Left cardiac atrium (tissue), 4 donors: ENCODE data around the gene CCNL2. TPM values are rescaled to one million over a fixed set of nuclear protein-coding genes. Genes with fewer than 3 reads are reported as not detected.
A peak's percentile ranks its signal among the peaks of the same experiment; 100 is the strongest.

ENCODE experiments used
- ATAC-seq, 2 donors: fragments of 200-7000 bp; cut with Tn5 transposase; one replicate each; pipeline ENCODE4 v1.9.1; 2020; ENCODE audit warnings: mild to moderate bottlenecking in 2 of 2, moderate library complexity in 2 of 2
- DNase-seq: peaks from one replicate; pipeline ENCODE4 v3.0.0-alpha.2; 2020
- intact Hi-C, 2 donors: fragments of 100-400 bp; cut with DNase I; formaldehyde crosslinking; loops; one replicate each; pipeline versions ENCODE4 v1.14.1 to v1.15.1; 2022 to 2023
- microRNA-seq, 2 donors: library from miRNA; unstranded; fragments of <30 nt; microRNA quantifications; one replicate each; pipeline ENCODE4 v1.2.0, GENCODE V29; 2020
- total RNA-seq, 2 donors: library from RNA; stranded (reverse); fragmentation: NEBNext Ultra II Directional; extraction: Animal tissue kit (Norgen Biotek cat#: 25700); gene quantifications; one replicate each; pipeline ENCODE4 v1.2.1, GENCODE V29; 2021
- donor health status: DM: no; HTN: yes; CAD: no.
- donor health status: DM: no; HTN: yes; CAD: no; lungs with severe emphysema.
- donor health status: DM: yes; HTN: yes; CAD: no.
- donor health status: Dilated cardiomyopathy.

Gene CCNL2
- total RNA-seq, 2 donors from 2014 or later = 56.0 to 89.0 TPM

- peak in 1 of 2 donors; percentile 9 for ATAC-seq
- intact Hi-C loops = no loop called here
- no peak for DNase-seq
Observed at GRCh38 chr1:1337793-1338147, 61.4 kb downstream of the CCNL2 start.

DNA sequence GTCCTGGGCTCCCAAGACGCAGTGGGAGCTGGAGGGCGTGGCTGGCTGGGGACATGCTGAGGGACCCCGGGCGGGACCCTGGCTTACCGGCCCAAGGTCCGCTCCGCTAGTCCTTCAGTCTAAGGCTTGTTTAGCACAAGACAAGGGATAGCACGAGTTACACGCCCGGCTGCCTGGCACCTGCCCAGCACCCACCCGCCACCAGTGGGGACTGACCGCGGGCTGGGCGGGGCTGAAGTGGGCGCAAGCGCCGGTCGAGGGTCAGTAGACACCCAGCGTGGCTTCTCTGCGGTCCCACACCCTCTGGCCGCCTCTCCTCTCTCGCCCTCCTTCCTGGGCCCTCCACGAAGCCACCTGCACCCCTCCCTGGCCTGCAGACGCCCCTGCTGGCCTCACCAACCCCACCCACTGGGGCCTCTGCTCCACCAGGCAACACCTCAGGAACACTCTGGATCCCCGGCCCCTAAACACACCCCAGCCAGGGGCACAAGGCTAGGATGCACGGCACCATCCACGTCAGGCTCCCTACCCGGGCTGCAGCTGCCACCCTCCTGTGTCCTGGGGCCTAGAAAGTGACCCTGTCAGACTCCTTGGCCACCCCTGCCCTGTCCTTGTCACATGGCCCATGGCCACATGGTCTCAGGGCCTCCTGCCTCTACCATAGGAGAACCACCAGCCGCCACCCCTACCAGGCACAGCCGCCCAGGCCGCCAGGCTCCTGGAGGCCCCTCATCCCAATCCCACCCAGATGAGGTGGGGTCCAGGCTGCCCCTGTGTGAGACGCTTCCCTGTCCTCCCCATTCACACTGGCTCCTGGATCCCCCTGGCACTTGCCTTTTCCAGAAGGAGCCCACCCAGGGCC lies 62.0 kb downstream of the CCNL2 start:
- intact Hi-C loops = no loop called here
- ATAC-seq (no peak), DNase-seq (no peak)

DNA sequence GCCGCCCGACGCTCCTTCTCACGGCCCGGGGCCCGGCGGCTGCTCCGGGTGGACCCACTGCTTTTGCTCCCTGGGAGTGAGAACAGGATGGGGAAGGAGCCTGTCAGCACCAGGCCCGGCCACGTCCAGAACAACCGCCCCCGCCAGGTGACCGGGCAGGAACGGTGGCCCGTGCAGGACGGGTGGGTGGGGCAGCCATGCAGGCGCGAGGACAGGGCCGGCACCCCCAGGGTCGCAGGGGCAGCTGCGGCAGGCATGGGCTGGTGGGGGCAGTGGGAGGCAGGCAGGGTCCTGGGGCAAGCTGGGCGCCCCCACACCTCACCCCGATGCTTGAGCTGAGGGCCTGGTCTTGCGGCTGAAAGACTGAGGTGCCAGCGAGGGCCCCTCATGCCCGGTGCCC lies 62.7 kb downstream of the CCNL2 start:
- ATAC-seq (no peak), DNase-seq (no peak)
- intact Hi-C loops = no loop called here

- DNase-seq (no peak), ATAC-seq (no peak)
- intact Hi-C loops = no loop called here
Observed at GRCh38 chr1:1335792-1336248, 63.3 kb downstream of the CCNL2 start.

Small RNAs within 50 kb of the gene (microRNA-seq; reads per million reads assigned to microRNA genes)
- gene MIR6808 = 0 to 0.20 reads per million in 2 donors

Other genes starting within 250 kb of the CCNL2 start
- not detected for gene TTLL10, start 225.5 kb downstream of the CCNL2 start, total RNA-seq
- gene TNFRSF18, start 192.7 kb downstream of the CCNL2 start, total RNA-seq = under 1 TPM in 1 of 2 donors, not detected in 1; 0.44 TPM
- 1 to 10 TPM; 1.2 to 1.6 TPM for gene TNFRSF4, start 185.2 kb downstream of the CCNL2 start, total RNA-seq
- gene SDF4, start 167.3 kb downstream of the CCNL2 start, total RNA-seq = 100 to 1,000 TPM; 132 to 173 TPM
- 10 to 100 TPM; 11.3 to 16.0 TPM for gene B3GALT6, start 167.1 kb downstream of the CCNL2 start, total RNA-seq
- gene C1QTNF12, start 152.6 kb downstream of the CCNL2 start, total RNA-seq = 1 to 10 TPM in 1 of 2 donors, not detected in 1; 1.5 TPM
- 10 to 100 TPM; 35.9 to 41.5 TPM for gene UBE2J2, start 125.5 kb downstream of the CCNL2 start, total RNA-seq
- 1 to 10 TPM; 3.5 to 4.1 TPM for gene SCNN1D, start 118.9 kb downstream of the CCNL2 start, total RNA-seq
- 10 to 100 TPM; 36.2 to 46.7 TPM for gene ACAP3, start 91.4 kb downstream of the CCNL2 start, total RNA-seq
- 10 to 100 TPM; 11.4 to 12.2 TPM for gene PUSL1, start 90.7 kb downstream of the CCNL2 start, total RNA-seq
- gene INTS11, start 74.7 kb downstream of the CCNL2 start, total RNA-seq = 10 to 100 TPM; 48.5 to 60.0 TPM
- 10 to 100 TPM; 31.8 to 32.5 TPM for gene CPTP, start 74.5 kb downstream of the CCNL2 start, total RNA-seq
- under 1 TPM; 0.44 to 0.65 TPM for gene TAS1R3, start 68.1 kb downstream of the CCNL2 start, total RNA-seq
- gene DVL1, start 49.9 kb downstream of the CCNL2 start, total RNA-seq = 10 to 100 TPM; 63.5 to 69.2 TPM
- 10 to 100 TPM; 38.3 to 44.3 TPM for gene MXRA8, start 40.8 kb downstream of the CCNL2 start, total RNA-seq
- gene AURKAIP1, start 24.1 kb downstream of the CCNL2 start, total RNA-seq = 100 to 1,000 TPM; 184 to 199 TPM
- 100 to 1,000 TPM; 112 to 134 TPM for gene MRPL20, start 8.0 kb upstream of the CCNL2 start, total RNA-seq
- gene ANKRD65, start 21.9 kb upstream of the CCNL2 start, total RNA-seq = 1 to 10 TPM; 2.2 to 3.0 TPM
- gene VWA1, start 36.4 kb upstream of the CCNL2 start, total RNA-seq = 10 to 100 TPM; 24.9 to 66.4 TPM
- gene ATAD3C, start 50.4 kb upstream of the CCNL2 start, total RNA-seq = 1 to 10 TPM; 1.7 to 2.4 TPM
- gene ATAD3B, start 72.4 kb upstream of the CCNL2 start, total RNA-seq = 1 to 10 TPM; 6.9 to 7.3 TPM
- 10 to 100 TPM; 14.1 to 24.3 TPM for gene ATAD3A, start 112.8 kb upstream of the CCNL2 start, total RNA-seq
- gene TMEM240, start 141.3 kb upstream of the CCNL2 start, total RNA-seq = 1 to 10 TPM; 4.6 to 5.4 TPM
- gene SSU72, start 175.5 kb upstream of the CCNL2 start, total RNA-seq = 100 to 1,000 TPM; 107 to 118 TPM
- 1 to 10 TPM; 1.3 to 2.5 TPM for gene FNDC10, start 200.8 kb upstream of the CCNL2 start, total RNA-seq
- 10 to 100 TPM; 56.4 to 58.1 TPM for gene MIB2, start 216.2 kb upstream of the CCNL2 start, total RNA-seq
- gene MMP23B, start 232.8 kb upstream of the CCNL2 start, total RNA-seq = 10 to 100 TPM in 1 of 2 donors, 1 to 10 TPM in 1; 9.5 to 11.0 TPM